Psoas muscle (tissue), 8 donors: ENCODE data around the gene PLCD1. TPM values are rescaled to one million over a fixed set of nuclear protein-coding genes. Genes with fewer than 3 reads are reported as not detected.

Experiments
- ATAC-seq, 4 donors: fragments of 200-7000 bp; cut with Tn5 transposase; one replicate each; pipeline ENCODE4 v1.9.1; 2020; ENCODE audit warnings: moderate library complexity in 3 of 4, mild to moderate bottlenecking in 2 of 4
- DNase-seq, 2 donors: peaks; one replicate each; pipeline ENCODE4 v3.0.0-alpha.2; 2020
- H3K27ac ChIP-seq: fragments of 200-600 bp; one replicate; pipeline ENCODE4 v1.8.0; 2022
- H3K27me3 ChIP-seq, 3 donors: fragments of 200-600 bp in 1 of 3; one replicate each; pipeline versions ENCODE4 v1.6.1 to v1.8.0; 2013 to 2022; ENCODE audit warnings: low read length in 2 of 3, mild to moderate bottlenecking in 2 of 3, moderate library complexity in 1 of 3; ENCODE audit not compliant: insufficient read depth in 3 of 3
- H3K36me3 ChIP-seq, 2 donors: fragments of 200-600 bp in 1 of 2; one replicate each; pipeline versions ENCODE4 v1.6.1 to v1.8.0; 2013 to 2022; ENCODE audit warnings: low read depth in 1 of 2, mild to moderate bottlenecking in 1 of 2, moderate library complexity in 1 of 2; ENCODE audit not compliant: insufficient read depth in 1 of 2
- H3K4me1 ChIP-seq: fragments of 200-600 bp; one replicate; pipeline ENCODE4 v1.8.0; 2022
- H3K4me3 ChIP-seq: fragments of 200-600 bp; one replicate; pipeline ENCODE4 v1.8.0; 2022; ENCODE audit warnings: mild to moderate bottlenecking
- H3K9me3 ChIP-seq: fragments of 200-600 bp; one replicate; pipeline ENCODE4 v1.8.0; 2022
- WGBS, 3 donors: extraction: QIAGEN DNeasy Blood & Tissue Kit; methylation state at CpG; one replicate each; pipeline versions ENCODE4 v1.1.6 to v1.1.7; 2013; 5-methylcytosine and 5-hydroxymethylcytosine counted together
- intact Hi-C, 2 donors: fragments of 100-400 bp; cut with DNase I; formaldehyde crosslinking; loops; one replicate each; pipeline versions ENCODE4 v1.11.0 to v1.14.2; 2022
- polyA plus RNA-seq, 3 donors: library from polyadenylated mRNA; stranded (reverse); fragments of 200-250 nt; gene quantifications; one replicate each; pipeline ENCODE4 v1.2.3, GENCODE V29; 2013
- total RNA-seq, 4 donors: library from RNA; stranded (reverse); fragmentation: NEBNext Ultra II Directional in 2 of 4; extraction: Animal tissue kit (Norgen Biotek cat#: 25700) in 2 of 4; gene quantifications; one replicate each; pipeline versions ENCODE4 v1.2.1 to v1.2.4, GENCODE V29; 2021 to 2023
- TF ChIP-seq, protein P1 (sequence below): fragments of 200-600 bp; IDR thresholded peaks from one replicate; pipeline ENCODE4 v1.8.0; 2022; ENCODE audit warnings: antibody characterized with exemption
- donor health status: healthy with polysubstance abuse.
- donor health status: DM: no; HTN: no; CAD: no; lungs with moderate emphysema.
- donor health status: Bipolar disorder and iron deficiency.
- donor health status: healthy.
- donor health status: DM: yes; HTN: yes; CAD: no.
- donor health status: DM: no; HTN: no; CAD: no.
- donor health status: DM: no; HTN: no; CAD: no.
- donor health status: DM: yes; HTN: yes; CAD: no.

The PLCD1 gene
- total and polyA plus RNA-seq, 7 donors, result 2.4 to 7.9 (median 4.8) TPM

DNA sequence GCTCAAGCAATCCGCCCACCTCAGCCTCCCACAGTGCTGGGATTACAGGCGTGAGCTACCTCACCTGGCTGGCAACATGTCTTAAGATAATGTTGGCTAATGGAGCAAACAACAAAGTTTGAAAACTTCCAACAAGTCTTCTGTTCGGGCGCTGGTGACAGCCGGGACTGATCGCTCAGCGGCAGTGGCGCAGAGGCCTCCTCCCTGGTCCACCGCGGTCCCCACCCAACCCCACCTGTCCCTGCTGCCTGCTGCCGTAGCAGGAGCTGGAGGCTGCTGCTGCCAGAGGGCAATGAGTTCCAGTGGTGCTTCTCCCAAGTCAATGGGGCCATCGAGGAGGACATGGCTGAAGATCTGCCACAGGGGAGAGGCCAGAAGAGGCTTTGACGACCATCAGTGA is 21.7 kb upstream of the PLCD1 start:
- no peaks in the 10 kb centered on the region for H3K4me1 ChIP-seq
- ATAC-seq, result no peak
- intact Hi-C loops, result no loop called here
- H3K27ac ChIP-seq, result no peak overlapping the region
- TF ChIP-seq, protein P1, sequence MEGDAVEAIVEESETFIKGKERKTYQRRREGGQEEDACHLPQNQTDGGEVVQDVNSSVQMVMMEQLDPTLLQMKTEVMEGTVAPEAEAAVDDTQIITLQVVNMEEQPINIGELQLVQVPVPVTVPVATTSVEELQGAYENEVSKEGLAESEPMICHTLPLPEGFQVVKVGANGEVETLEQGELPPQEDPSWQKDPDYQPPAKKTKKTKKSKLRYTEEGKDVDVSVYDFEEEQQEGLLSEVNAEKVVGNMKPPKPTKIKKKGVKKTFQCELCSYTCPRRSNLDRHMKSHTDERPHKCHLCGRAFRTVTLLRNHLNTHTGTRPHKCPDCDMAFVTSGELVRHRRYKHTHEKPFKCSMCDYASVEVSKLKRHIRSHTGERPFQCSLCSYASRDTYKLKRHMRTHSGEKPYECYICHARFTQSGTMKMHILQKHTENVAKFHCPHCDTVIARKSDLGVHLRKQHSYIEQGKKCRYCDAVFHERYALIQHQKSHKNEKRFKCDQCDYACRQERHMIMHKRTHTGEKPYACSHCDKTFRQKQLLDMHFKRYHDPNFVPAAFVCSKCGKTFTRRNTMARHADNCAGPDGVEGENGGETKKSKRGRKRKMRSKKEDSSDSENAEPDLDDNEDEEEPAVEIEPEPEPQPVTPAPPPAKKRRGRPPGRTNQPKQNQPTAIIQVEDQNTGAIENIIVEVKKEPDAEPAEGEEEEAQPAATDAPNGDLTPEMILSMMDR, result no peak
- 89 to 92% (median 90%) methylated on average over 13 of the region's 13 CpGs for WGBS, 3 donors
- peaks cover 0 to under 1% (median 0%) of the 10 kb centered on the region in 3 donors for H3K27me3 ChIP-seq
- no peaks in the 10 kb centered on the region for H3K9me3 ChIP-seq
- no peaks in the 10 kb centered on the region for H3K36me3 ChIP-seq
- no peak overlapping the region for H3K4me3 ChIP-seq
- DNase-seq, result no peak

DNA sequence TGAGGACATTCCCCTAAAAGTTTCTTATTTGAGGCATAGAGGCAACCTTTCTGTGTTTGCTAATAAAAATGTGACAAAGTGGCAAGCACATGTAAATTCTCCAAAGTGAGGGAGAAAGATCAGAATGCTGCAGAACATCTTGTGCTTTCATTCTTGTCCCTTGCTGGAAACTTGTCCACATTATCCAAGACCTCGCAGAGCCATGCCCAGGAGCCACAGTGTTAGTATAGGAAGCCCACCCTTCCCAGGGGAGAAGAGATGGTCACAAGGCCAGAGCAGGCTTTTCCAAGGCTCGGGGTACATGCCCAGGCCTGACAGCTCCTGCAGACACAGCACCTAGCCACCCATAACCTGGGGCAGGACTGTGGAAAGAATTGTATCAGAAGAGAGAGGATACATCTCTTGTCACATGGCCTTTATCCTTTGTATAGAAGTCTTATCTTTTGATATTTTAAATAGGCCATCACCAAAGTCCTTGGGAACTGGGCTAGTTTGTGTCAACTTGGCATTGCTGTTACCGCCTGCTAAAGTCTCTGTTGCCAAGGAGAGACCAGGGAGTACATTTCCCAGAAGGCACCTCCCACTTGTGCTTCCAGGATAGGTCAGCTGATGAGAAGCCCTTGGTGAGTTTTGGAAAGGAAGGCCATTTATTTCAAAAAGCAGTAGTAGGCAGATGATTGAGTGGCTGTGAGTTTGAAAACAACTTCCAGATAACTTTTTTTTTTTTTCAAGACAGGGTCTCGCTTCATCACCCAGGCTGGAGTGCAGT is 20.1 kb upstream of the PLCD1 start:
- 77 to 86% (median 82%) methylated on average over 4 of the region's 4 CpGs for WGBS, 3 donors
- TF ChIP-seq, protein P1, result no peak
- Histone ChIP-seq H3K4me3 (no peak overlapping the region), H3K27me3 (peaks cover 0 to 1% (median 0%) of the 10 kb centered on the region in 3 donors), H3K27ac (no peak overlapping the region), H3K9me3 (no peaks in the 10 kb centered on the region), H3K36me3 (no peaks in the 10 kb centered on the region), H3K4me1 (no peaks in the 10 kb centered on the region)
- ATAC-seq, result no peak
- intact Hi-C loops, result no loop called here
- DNase-seq, result no peak

DNA sequence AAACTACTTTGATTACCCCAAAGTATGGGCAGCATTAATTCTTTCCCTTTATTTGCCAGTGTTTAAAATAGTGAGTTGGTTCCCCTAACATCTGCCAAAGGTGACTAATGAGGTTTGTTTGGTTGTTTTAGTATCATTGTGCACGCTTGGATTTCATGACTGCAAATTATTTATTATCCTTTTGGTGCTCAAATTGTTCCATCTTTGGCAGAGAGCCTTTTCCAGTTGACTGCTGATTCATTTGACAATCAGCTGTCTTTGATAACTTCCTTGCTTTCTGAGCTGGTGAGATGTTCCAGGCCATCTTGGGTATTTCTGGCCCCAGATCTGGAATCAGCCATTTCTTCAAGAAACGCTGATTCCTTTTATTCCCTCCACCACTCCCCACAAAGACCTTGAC is 18.5 kb upstream of the PLCD1 start:
- DNase-seq (no peak), ATAC-seq (no peak)
- H3K9me3 ChIP-seq, result no peaks in the 10 kb centered on the region
- H3K27me3 ChIP-seq, result peaks cover 0 to 1% (median 0%) of the 10 kb centered on the region in 3 donors
- no peak overlapping the region for H3K27ac ChIP-seq
- H3K4me1 ChIP-seq, result no peaks in the 10 kb centered on the region
- TF ChIP-seq, protein P1, result no peak
- WGBS, 3 donors, result 56 to 70% (median 69%) methylated on average over 2 of the region's 2 CpGs
- intact Hi-C loops, result no loop called here
- H3K36me3 ChIP-seq, result no peaks in the 10 kb centered on the region
- H3K4me3 ChIP-seq, result no peak overlapping the region

DNA sequence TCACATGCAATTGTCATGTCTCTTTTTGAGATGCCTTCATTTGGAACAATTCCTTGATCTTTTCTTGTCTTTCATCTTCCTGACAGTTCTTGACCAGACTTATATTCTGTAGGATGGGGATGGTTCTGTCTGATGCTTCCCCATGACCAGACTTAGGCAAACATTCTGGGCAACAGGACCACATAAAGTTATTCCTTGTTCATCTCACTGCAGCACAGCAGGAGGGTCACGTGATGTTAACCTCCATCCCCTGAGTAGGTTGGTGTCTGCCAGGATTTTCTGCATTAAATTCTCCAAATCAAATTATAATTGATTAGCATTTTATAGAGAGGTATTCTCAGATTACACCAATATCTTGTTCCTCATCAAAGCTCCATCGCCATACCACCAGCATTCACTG is 17.4 kb upstream of the PLCD1 start:
- TF ChIP-seq, protein P1, result no peak
- H3K4me1 ChIP-seq, result no peaks in the 10 kb centered on the region
- H3K27ac ChIP-seq, result no peak overlapping the region
- no peaks in the 10 kb centered on the region for H3K9me3 ChIP-seq
- ATAC-seq, result no peak
- intact Hi-C loops, result no loop called here
- no peak for DNase-seq
- 81 to 92% (median 85%) methylated on average over 2 of the region's 2 CpGs for WGBS, 3 donors
- H3K27me3 ChIP-seq, result peaks cover 0 to 1% (median 0%) of the 10 kb centered on the region in 3 donors
- H3K36me3 ChIP-seq, result no peaks in the 10 kb centered on the region
- H3K4me3 ChIP-seq, result no peak overlapping the region

DNA sequence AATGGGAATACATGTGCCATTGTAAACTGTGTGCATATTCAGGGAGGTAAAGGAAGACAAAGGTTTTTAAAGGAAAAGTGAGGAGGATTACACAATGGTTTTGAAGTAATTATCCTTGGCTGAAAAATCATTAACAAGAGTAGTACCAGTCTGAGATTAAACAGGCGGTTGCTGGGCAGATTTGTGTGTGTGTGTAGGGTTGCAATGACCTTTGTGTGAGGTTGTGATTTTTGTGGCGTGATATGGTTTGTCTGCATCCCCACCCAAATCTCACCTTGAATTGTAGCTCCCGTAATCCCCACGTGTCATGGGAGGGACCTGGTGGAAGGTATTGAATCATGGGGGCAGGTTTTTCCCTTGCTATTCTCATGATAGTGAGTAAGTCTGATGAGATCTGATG is 16.6 kb upstream of the PLCD1 start:
- Histone ChIP-seq H3K36me3 (no peaks in the 10 kb centered on the region), H3K27ac (no peak overlapping the region), H3K9me3 (no peaks in the 10 kb centered on the region), H3K4me3 (no peak overlapping the region), H3K4me1 (no peaks in the 10 kb centered on the region), H3K27me3 (peaks cover 0 to 2% (median 1%) of the 10 kb centered on the region in 3 donors)
- DNase-seq (no peak), ATAC-seq (no peak)
- TF ChIP-seq, protein P1, result no peak
- WGBS, 3 donors, result 88 to 93% (median 93%) methylated on average over 4 of the region's 4 CpGs
- intact Hi-C loops, result no loop called here
